Spleen (tissue), 11 donors: Measurements from ENCODE around the gene CCL17. TPM values are rescaled to one million over a fixed set of nuclear protein-coding genes. Genes with fewer than 3 reads are reported as not detected.

ENCODE experiments used
- DNase-seq: peaks from one replicate; pipeline ENCODE4 v3.0.0-alpha.2; 2020
- H3K27ac ChIP-seq, 8 donors: fragments of 200-600 bp; sonication (generic) in 7 of 8; 1 replicate in 4 of 8; 2 replicates in 4 of 8; pipeline versions ENCODE4 v1.5.0 to v1.8.0; 2016 to 2021; ENCODE audit warnings: inconsistent platforms in 4 of 8, mild to moderate bottlenecking in 4 of 8, moderate library complexity in 1 of 8
- H3K27me3 ChIP-seq, 7 donors: fragments of 200-600 bp; sonication (generic) in 6 of 7; replicated peaks in 1 of 7; 1 replicate in 4 of 7; 2 replicates in 3 of 7; pipeline versions ENCODE4 v1.5.0 to v1.8.0; 2016 to 2021; ENCODE audit warnings: inconsistent platforms in 3 of 7, mild to moderate bottlenecking in 1 of 7
- H3K36me3 ChIP-seq, 6 donors: fragments of 200-600 bp; sonication (generic) in 5 of 6; 1 replicate in 4 of 6; 2 replicates in 2 of 6; pipeline versions ENCODE4 v1.5.0 to v1.8.0; 2016 to 2021; ENCODE audit warnings: inconsistent platforms in 2 of 6
- H3K4me1 ChIP-seq, 6 donors: fragments of 200-600 bp; sonication (generic) in 5 of 6; 1 replicate in 3 of 6; 2 replicates in 3 of 6; pipeline versions ENCODE4 v1.5.0 to v1.8.0; 2016 to 2021; ENCODE audit warnings: inconsistent platforms in 3 of 6
- H3K4me3 ChIP-seq, 8 donors: fragments of 200-600 bp; sonication (generic) in 7 of 8; 1 replicate in 4 of 8; 2 replicates in 4 of 8; pipeline versions ENCODE4 v1.5.0 to v1.8.0; 2016 to 2021; ENCODE audit warnings: inconsistent platforms in 4 of 8, mild to moderate bottlenecking in 4 of 8, moderate library complexity in 2 of 8
- H3K9me3 ChIP-seq, 8 donors: fragments of 200-600 bp; sonication (generic) in 7 of 8; 1 replicate in 4 of 8; 2 replicates in 4 of 8; pipeline versions ENCODE4 v1.5.0 to v1.8.0; 2016 to 2021; ENCODE audit warnings: inconsistent platforms in 4 of 8
- POLR2A ChIP-seq, 3 donors: fragments of 450-650 bp; IDR thresholded peaks; one replicate each; pipeline ENCODE4 v1.5.1; 2017; ENCODE audit warnings: antibody characterized with exemption in 3 of 3, mild to moderate bottlenecking in 1 of 3
- POLR2AphosphoS5 ChIP-seq, 3 donors: sonication (generic); formaldehyde crosslinking; IDR thresholded peaks; one replicate each; pipeline ENCODE4 v1.5.1; 2017; ENCODE audit warnings: antibody characterized with exemption in 3 of 3
- WGBS, 5 donors: extraction: QIAGEN DNeasy Blood & Tissue Kit in 3 of 5; methylation state at CpG; one replicate each; pipeline versions ENCODE4 v1.1.5 to v1.1.7; 2013 to 2018; 5-methylcytosine and 5-hydroxymethylcytosine counted together
- intact Hi-C: fragments of 100-400 bp; cut with DNase I; formaldehyde crosslinking; loops from one replicate; pipeline ENCODE4 v1.15.0; 2023; ENCODE audit warnings: low total_unique reads
- polyA plus RNA-seq, 3 donors: library from polyadenylated mRNA; stranded (reverse); fragments of 200-250 nt; gene quantifications; one replicate each; pipeline ENCODE4 v1.2.1, GENCODE V29; 2013
- total RNA-seq, 7 donors: library from RNA; depleted of rRNA in 3 of 7; stranded (reverse); fragments of >200 nt in 3 of 7; fragmentation: NEBNext Ultra II Directional in 4 of 7; extraction: Animal tissue kit (Norgen Biotek cat#: 25700) in 4 of 7; gene quantifications; one replicate each; pipeline versions ENCODE4 v1.1.0 to v1.2.1, GENCODE V29; 2016 to 2021
- TF ChIP-seq, protein P1 (sequence below), 11 experiments: fragments of 200-600 bp in 7 of 11; fragments of 450-650 bp in 4 of 11; sonication (generic) in 4 of 11; IDR thresholded peaks in 8 of 11; conservative IDR thresholded peaks in 3 of 11; 1 replicate in 7 of 11; 2 replicates in 4 of 11; pipeline versions ENCODE4 v1.4.0 to v1.8.0; 2016 to 2021; ENCODE audit warnings: antibody characterized with exemption in 11 of 11, inconsistent platforms in 4 of 11, mild to moderate bottlenecking in 1 of 11
- donor health status: healthy with polysubstance abuse.
- donor health status: DM: no; HTN: no; CAD: no; lungs with moderate emphysema.
- donor health status: DM: no; HTN: no; CAD: no.
- donor health status: Bipolar disorder and iron deficiency.
- donor health status: healthy.
- donor health status: DM: no; HTN: no; CAD: no.
- donor health status: DM: yes; HTN: yes; CAD: no.

CCL17 gene
- total and polyA plus RNA-seq, 10 donors, result 0.29 to 4.0 (median 2.0) TPM; not detected in 4

DNA sequence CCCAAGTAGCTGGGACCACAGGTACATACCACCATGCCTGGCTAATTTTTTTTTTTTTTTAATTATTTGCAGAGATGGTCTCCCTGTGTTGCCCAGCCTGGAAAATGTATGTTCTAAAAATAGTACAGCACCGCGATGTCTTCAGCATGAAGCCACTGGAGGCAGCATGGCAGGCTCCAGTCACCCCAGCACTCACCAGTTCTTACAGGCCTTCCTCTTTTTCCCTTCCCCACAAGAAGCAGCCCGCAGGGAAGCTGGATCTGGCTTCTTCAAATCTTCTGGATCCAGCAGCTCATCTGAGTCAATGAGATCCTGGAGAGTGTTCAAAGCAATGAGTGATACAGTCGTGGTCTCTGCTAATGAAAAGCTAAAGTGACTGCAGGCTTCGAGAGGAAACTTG lies 26.4 kb downstream of the CCL17 start:
- H3K4me3 ChIP-seq, result no peak overlapping the region
- no peak overlapping the region for H3K27ac ChIP-seq
- intact Hi-C loops, result no loop called here
- H3K4me1 ChIP-seq, result no peaks in the 10 kb centered on the region
- TF ChIP-seq POLR2A (IDR thresholded peaks at IDR 0.05), result no peak
- TF ChIP-seq, protein P1, sequence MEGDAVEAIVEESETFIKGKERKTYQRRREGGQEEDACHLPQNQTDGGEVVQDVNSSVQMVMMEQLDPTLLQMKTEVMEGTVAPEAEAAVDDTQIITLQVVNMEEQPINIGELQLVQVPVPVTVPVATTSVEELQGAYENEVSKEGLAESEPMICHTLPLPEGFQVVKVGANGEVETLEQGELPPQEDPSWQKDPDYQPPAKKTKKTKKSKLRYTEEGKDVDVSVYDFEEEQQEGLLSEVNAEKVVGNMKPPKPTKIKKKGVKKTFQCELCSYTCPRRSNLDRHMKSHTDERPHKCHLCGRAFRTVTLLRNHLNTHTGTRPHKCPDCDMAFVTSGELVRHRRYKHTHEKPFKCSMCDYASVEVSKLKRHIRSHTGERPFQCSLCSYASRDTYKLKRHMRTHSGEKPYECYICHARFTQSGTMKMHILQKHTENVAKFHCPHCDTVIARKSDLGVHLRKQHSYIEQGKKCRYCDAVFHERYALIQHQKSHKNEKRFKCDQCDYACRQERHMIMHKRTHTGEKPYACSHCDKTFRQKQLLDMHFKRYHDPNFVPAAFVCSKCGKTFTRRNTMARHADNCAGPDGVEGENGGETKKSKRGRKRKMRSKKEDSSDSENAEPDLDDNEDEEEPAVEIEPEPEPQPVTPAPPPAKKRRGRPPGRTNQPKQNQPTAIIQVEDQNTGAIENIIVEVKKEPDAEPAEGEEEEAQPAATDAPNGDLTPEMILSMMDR (IDR thresholded peaks at IDR 0.05 in 8 of 11, conservative IDR thresholded peaks at IDR 0.05 in 3 of 11), result no peak
- no peak for TF ChIP-seq POLR2AphosphoS5 (IDR thresholded peaks at IDR 0.05)
- H3K27me3 ChIP-seq, result no peaks in the 10 kb centered on the region
- WGBS, 5 donors, result 89 to 96% (median 93%) methylated on average over 5 of the region's 5 CpGs
- peaks cover 3 to 100% (median 90%) of the 10 kb centered on the region in 6 donors for H3K36me3 ChIP-seq
- no peaks in the 10 kb centered on the region for H3K9me3 ChIP-seq
- no peak for DNase-seq

DNA sequence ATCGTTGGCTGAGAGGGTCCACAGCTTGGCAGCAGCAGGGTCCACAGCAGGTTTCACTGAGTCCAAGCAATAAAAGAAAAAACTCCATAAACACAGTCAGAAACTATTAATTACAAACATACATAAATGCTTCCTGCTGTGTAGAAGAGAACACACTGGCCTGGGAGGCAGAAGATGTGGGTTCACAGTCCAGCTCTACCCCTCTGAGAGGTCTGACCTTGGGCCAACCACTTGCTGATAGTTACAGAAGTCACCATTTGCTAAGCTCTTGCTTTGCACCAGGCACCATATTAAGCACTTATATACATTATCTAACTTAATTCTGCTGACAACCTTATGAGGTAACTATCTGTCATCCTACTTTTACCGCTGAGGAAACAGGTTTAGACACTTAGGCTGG lies 27.9 kb downstream of the CCL17 start:
- Histone ChIP-seq H3K27me3 (no peaks in the 10 kb centered on the region), H3K4me3 (no peak overlapping the region), H3K9me3 (no peaks in the 10 kb centered on the region), H3K27ac (peak overlapping the region in 1 of 8 donors; percentile 28), H3K4me1 (no peaks in the 10 kb centered on the region), H3K36me3 (peaks cover 3 to 100% (median 88%) of the 10 kb centered on the region in 6 donors)
- no peak for TF ChIP-seq POLR2A (IDR thresholded peaks at IDR 0.05)
- TF ChIP-seq POLR2AphosphoS5 (IDR thresholded peaks at IDR 0.05), result no peak
- TF ChIP-seq, protein P1 (IDR thresholded peaks at IDR 0.05 in 8 of 11, conservative IDR thresholded peaks at IDR 0.05 in 3 of 11), result no peak
- DNase-seq, result no peak
- 83 to 100% (median 95%) methylated on average over 2 of the region's 2 CpGs for WGBS, 5 donors
- intact Hi-C loops, result no loop called here

DNA sequence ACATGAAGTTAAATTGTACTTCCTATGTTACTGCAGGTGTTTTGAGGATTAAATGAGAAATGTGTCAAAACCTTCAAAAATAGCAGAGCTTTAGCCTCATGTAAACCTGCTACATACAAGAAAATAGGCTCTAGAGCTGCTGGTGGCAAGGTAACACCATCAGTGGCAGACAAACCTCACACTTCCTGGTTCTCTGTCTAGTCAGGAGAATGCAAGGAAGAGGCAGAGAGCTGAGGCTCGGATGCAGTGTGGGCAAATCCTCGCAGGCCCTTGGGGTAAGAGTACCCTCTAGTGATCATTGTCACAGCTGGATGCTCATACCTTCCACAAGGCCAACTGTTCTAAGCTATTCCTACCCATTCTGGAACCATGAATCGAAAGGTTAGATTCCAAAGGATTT lies 28.4 kb downstream of the CCL17 start:
- 79 to 93% (median 88%) methylated on average over 3 of the region's 3 CpGs for WGBS, 5 donors
- Histone ChIP-seq H3K4me3 (no peak overlapping the region), H3K9me3 (no peaks in the 10 kb centered on the region), H3K27ac (peak overlapping the region in 1 of 8 donors; percentile 28), H3K36me3 (peaks cover 3 to 100% (median 86%) of the 10 kb centered on the region in 6 donors), H3K4me1 (no peaks in the 10 kb centered on the region), H3K27me3 (no peaks in the 10 kb centered on the region)
- DNase-seq, result no peak
- intact Hi-C loops, result no loop called here
- TF ChIP-seq, protein P1 (IDR thresholded peaks at IDR 0.05 in 8 of 11, conservative IDR thresholded peaks at IDR 0.05 in 3 of 11), result no peak
- TF ChIP-seq POLR2AphosphoS5 (IDR thresholded peaks at IDR 0.05) (no peak), POLR2A (IDR thresholded peaks at IDR 0.05) (no peak)

DNA sequence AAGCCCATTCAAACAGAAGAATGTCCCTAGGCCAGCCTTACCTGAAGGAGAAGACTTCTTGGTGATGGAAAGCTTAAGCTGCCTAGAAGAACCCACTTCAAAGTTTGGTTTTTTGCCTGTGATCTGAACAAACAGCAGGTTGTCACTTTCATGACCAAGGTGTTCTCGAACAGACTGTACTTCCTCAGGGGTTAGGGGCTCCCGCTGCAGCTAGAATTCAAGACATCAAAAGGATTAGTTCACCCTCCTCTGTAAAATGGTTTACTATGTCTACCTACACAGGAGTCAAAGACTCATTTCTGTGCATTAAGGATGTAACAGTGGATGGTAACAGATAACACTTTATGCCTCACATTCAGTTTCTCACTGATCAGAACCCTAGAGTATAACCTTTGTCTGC lies 29.4 kb downstream of the CCL17 start:
- H3K4me3 ChIP-seq, result no peak overlapping the region
- H3K27ac ChIP-seq, result peak overlapping the region in 1 of 8 donors; percentile 16
- WGBS, 5 donors, result 83 to 95% (median 90%) methylated on average over 2 of the region's 2 CpGs
- no peak for DNase-seq
- H3K9me3 ChIP-seq, result no peaks in the 10 kb centered on the region
- no peaks in the 10 kb centered on the region for H3K4me1 ChIP-seq
- H3K27me3 ChIP-seq, result no peaks in the 10 kb centered on the region
- no peak for TF ChIP-seq POLR2AphosphoS5 (IDR thresholded peaks at IDR 0.05)
- no peak for TF ChIP-seq POLR2A (IDR thresholded peaks at IDR 0.05)
- TF ChIP-seq, protein P1 (IDR thresholded peaks at IDR 0.05 in 8 of 11, conservative IDR thresholded peaks at IDR 0.05 in 3 of 11), result no peak
- H3K36me3 ChIP-seq, result peaks cover 3 to 100% (median 84%) of the 10 kb centered on the region in 6 donors
- intact Hi-C loops, result no loop called here
